ENCODE results near the gene SMARCC1. TPM values are rescaled to one million over a fixed set of nuclear protein-coding genes. Genes with fewer than 3 reads are reported as not detected.

SMARCC1 gene
- total and polyA plus RNA-seq, 3 donors from 2014 or later: 48.1 to 80.1 (median 64.4) TPM

- no peak for DNase-seq
- WGBS, 2 donors: 73 to 74% methylated on average over 6 to 10 of the region's 10 CpGs
- Histone ChIP-seq H3K9me3 (no peaks in the 10 kb centered on the region), H3K36me3 (ENCODE audit: low read depth, missing control alignments) (no peaks in the 10 kb centered on the region), H3K27me3 (no peaks in the 10 kb centered on the region), H3K27ac (no peak overlapping the region), H3K4me3 (no peak overlapping the region), H3K4me1 (no peaks in the 10 kb centered on the region)
- TF ChIP-seq POLR2A (IDR thresholded peaks at IDR 0.05) (no peak), CTCF (IDR thresholded peaks at IDR 0.05) (no peak)
- intact Hi-C loops (cut with DNase I; ENCODE audit: low total_unique reads): no loop called here
These were observed 210.1 kb downstream of the SMARCC1 start for GRCh38 chr3:47571391-47572175.

- Histone ChIP-seq H3K36me3 (ENCODE audit: low read depth, missing control alignments) (no peaks in the 10 kb centered on the region), H3K4me1 (no peaks in the 10 kb centered on the region), H3K9me3 (no peaks in the 10 kb centered on the region), H3K4me3 (no peak overlapping the region), H3K27me3 (no peaks in the 10 kb centered on the region), H3K27ac (no peak overlapping the region)
- TF ChIP-seq CTCF (IDR thresholded peaks at IDR 0.05) (no peak), POLR2A (IDR thresholded peaks at IDR 0.05) (no peak)
- 87 to 95% methylated on average over 6 of the region's 6 CpGs for WGBS, 2 donors
- no peak for DNase-seq
- intact Hi-C loops (cut with DNase I; ENCODE audit: low total_unique reads): no loop called here
These were observed 212.8 kb downstream of the SMARCC1 start for GRCh38 chr3:47568901-47569300.

- no peaks in the 10 kb centered on the region for H3K36me3 ChIP-seq (ENCODE audit: low read depth, missing control alignments)
These were observed 214.5 kb downstream of the SMARCC1 start for GRCh38 chr3:47567149-47567548.

GRCh38 chr3:47566667-47567066 is 215.0 kb downstream of the SMARCC1 start:
- TF ChIP-seq POLR2A (IDR thresholded peaks at IDR 0.05) (no peak), CTCF (IDR thresholded peaks at IDR 0.05) (no peak)
- no peak for DNase-seq
- Histone ChIP-seq H3K27ac (no peak overlapping the region), H3K36me3 (ENCODE audit: low read depth, missing control alignments) (no peaks in the 10 kb centered on the region), H3K9me3 (no peaks in the 10 kb centered on the region), H3K4me1 (no peaks in the 10 kb centered on the region), H3K27me3 (no peaks in the 10 kb centered on the region), H3K4me3 (no peak overlapping the region)
- 93 to 94% methylated on average over 3 to 9 of the region's 9 CpGs for WGBS, 2 donors
- intact Hi-C loops (cut with DNase I; ENCODE audit: low total_unique reads): no loop called here

More at GRCh38 chr3:47567149-47567548, 214.5 kb downstream of the SMARCC1 start:
- H3K9me3 ChIP-seq: no peaks in the 10 kb centered on the region
- WGBS, 2 donors: 89% methylated on average over 4 of the region's 4 CpGs
- intact Hi-C loops (cut with DNase I; ENCODE audit: low total_unique reads): no loop called here
- no peaks in the 10 kb centered on the region for H3K27me3 ChIP-seq
- no peak overlapping the region for H3K27ac ChIP-seq
- no peak for DNase-seq
- TF ChIP-seq POLR2A (IDR thresholded peaks at IDR 0.05) (no peak), CTCF (IDR thresholded peaks at IDR 0.05) (no peak)
- no peak overlapping the region for H3K4me3 ChIP-seq
- H3K4me1 ChIP-seq: no peaks in the 10 kb centered on the region

All from testis (tissue), 3 donors.